Measurements from ENCODE around the gene CARS1. TPM values are rescaled to one million over a fixed set of nuclear protein-coding genes. Genes with fewer than 3 reads are reported as not detected.

The CARS1 gene
- total RNA-seq, 4 donors from 2014 or later, result 29.3 to 50.4 (median 36.4) TPM

- TF ChIP-seq CTCF (IDR thresholded peaks at IDR 0.05) (no peak), POLR2A (IDR thresholded peaks at IDR 0.05) (no peak), EP300 (IDR thresholded peaks at IDR 0.05) (no peak)
- Histone ChIP-seq H3K4me3 (no peak overlapping the region), H3K36me3 (peaks cover 0 to 94% (median 22%) of the 10 kb centered on the region in 3 donors), H3K27ac (no peak overlapping the region), H3K27me3 (no peaks in the 10 kb centered on the region), H3K9me3 (no peaks in the 10 kb centered on the region), H3K4me1 (peaks cover 0 to 4% (median 1%) of the 10 kb centered on the region in 4 donors)
- no peak for DNase-seq (ENCODE audit: low spot score in 2 of 2)
- WGBS, 2 donors, result 80% methylated on average over 9 of the region's 9 CpGs
Measured at GRCh38 chr11:2951231-2952110, 105.8 kb downstream of the CARS1 start.

Small RNAs within 50 kb of the gene (small RNA-seq; reads per million reads assigned to genes)
- not detected for gene RNU1-91P
- 21.6 reads per million, percentile 93 among the genes with 10 or more reads in this experiment for gene SNORA54

Other genes starting within 250 kb of the CARS1 start
- 100 to 1,000 TPM; 128 to 330 (median 260) TPM for gene CDKN1C, start 171.6 kb downstream of the CARS1 start, total RNA-seq
- 1 to 10 TPM; 3.3 to 6.1 (median 5.1) TPM for gene PHLDA2, start 128.0 kb downstream of the CARS1 start, total RNA-seq
- 100 to 1,000 TPM in 2 of 4 donors, 10 to 100 TPM in 2; 94.3 to 129 (median 111) TPM for gene NAP1L4, start 65.1 kb downstream of the CARS1 start, total RNA-seq
- gene OSBPL5, start 107.9 kb upstream of the CARS1 start, total RNA-seq, result 100 to 1,000 TPM in 2 of 4 donors, 10 to 100 TPM in 2; 58.8 to 168 (median 106) TPM
- gene MRGPRG, start 161.4 kb upstream of the CARS1 start, total RNA-seq, result not detected
- under 1 TPM in 1 of 4 donors, not detected in 3; 0.66 TPM for gene MRGPRE, start 175.0 kb upstream of the CARS1 start, total RNA-seq

Measured in tibial nerve (tissue), 4 donors.